GM06990 (cell line): ENCODE measurements around the gene EN1.

ENCODE experiments used
- DNase-seq: peaks from one replicate; pipeline ENCODE4 v3.0.0-alpha.2; 2011; ENCODE audit not compliant: insufficient read length; ENCODE audit errors: extremely low read depth
- H3K27me3 ChIP-seq: replicated peaks from 2 replicates; pipeline ENCODE4 v1.6.0; 2011; ENCODE audit warnings: low read length; ENCODE audit not compliant: control insufficient read depth, insufficient read depth
- H3K36me3 ChIP-seq: 2 replicates; pipeline ENCODE4 v1.5.1; 2011; ENCODE audit warnings: low read length; ENCODE audit not compliant: control insufficient read depth, insufficient read depth
- H3K4me3 ChIP-seq: replicated peaks from 2 replicates; pipeline ENCODE4 v1.5.1; 2011; ENCODE audit warnings: low read depth, mild to moderate bottlenecking, control low read depth, low read length
- CTCF ChIP-seq: IDR thresholded peaks from 2 replicates; pipeline ENCODE4 v1.5.1; 2011; ENCODE audit warnings: low read length, control low read depth, mild to moderate bottlenecking, inconsistent platforms; ENCODE audit not compliant: insufficient read depth, poor library complexity, severe bottlenecking

The EN1 gene

GRCh38 chr2:118805064-118805690 is 42.3 kb downstream of the EN1 start:
- TF ChIP-seq CTCF = no peak
- Histone ChIP-seq H3K27me3 (peaks cover 2% of the 10 kb centered on the region), H3K36me3 (no peaks in the 10 kb centered on the region), H3K4me3 (no peak overlapping the region)
- no peak for DNase-seq

- no peaks in the 10 kb centered on the region for H3K36me3 ChIP-seq
- no peaks in the 10 kb centered on the region; the same call in none of the 2 replicates for H3K27me3 ChIP-seq
- no peak for TF ChIP-seq CTCF
- no peak for DNase-seq
- H3K4me3 ChIP-seq = no peak overlapping the region
Observed at GRCh38 chr2:118803012-118803411, 44.4 kb downstream of the EN1 start.

- TF ChIP-seq CTCF = no peak
- H3K4me3 ChIP-seq = no peak overlapping the region
- DNase-seq = no peak
Observed at GRCh38 chr2:118801151-118801550, 46.3 kb downstream of the EN1 start.

GRCh38 chr2:118800736-118801135 is 46.7 kb downstream of the EN1 start:
- no peaks in the 10 kb centered on the region; the same call in 1 of the 2 replicates for H3K27me3 ChIP-seq
- H3K4me3 ChIP-seq = no peak overlapping the region
- H3K36me3 ChIP-seq = no peaks in the 10 kb centered on the region
- no peak for TF ChIP-seq CTCF
- DNase-seq = no peak

More at GRCh38 chr2:118801151-118801550, 46.3 kb downstream of the EN1 start:
- Histone ChIP-seq H3K27me3 (no peaks in the 10 kb centered on the region; the same call in 1 of the 2 replicates), H3K36me3 (no peaks in the 10 kb centered on the region)

- TF ChIP-seq CTCF = no peak
- Histone ChIP-seq H3K27me3 (no peaks in the 10 kb centered on the region), H3K36me3 (no peaks in the 10 kb centered on the region), H3K4me3 (no peak overlapping the region)
- no peak for DNase-seq
Observed at GRCh38 chr2:118794546-118794945, 52.9 kb downstream of the EN1 start.
